HCT116 (cell line): ENCODE data around the gene CDH4. TPM values are rescaled to one million over a fixed set of nuclear protein-coding genes. Genes with fewer than 3 reads are reported as not detected.

Experiments used
- ATAC-seq: fragments of 200-7000 bp; cut with Tn5 transposase; 2 replicates; pipeline ENCODE4 v1.9.1; 2020; ENCODE audit warnings: mild to moderate bottlenecking, moderate library complexity
- BruUV-seq: library from RNA; stranded (reverse); fragments of 400-500 nt; replicated peaks from 2 replicates; lab custom pipeline; 2021; lab: Mats Ljungman, UMichigan
- CTCF ChIA-PET: fragments of 300-600 bp; sonication (Branson Sonifier 250); formaldehyde crosslinking; loops from one replicate; lab custom pipeline; 2021; ENCODE audit warnings: antibody characterized with exemption; lab: Charles Lee
- POLR2A ChIA-PET: fragments of 300-600, 350-600 bp; sonication (Branson Sonifier 250); formaldehyde crosslinking; loops from one replicate; lab custom pipeline; 2021; ENCODE audit warnings: antibody characterized with exemption; lab: Charles Lee
- RAD21 ChIA-PET, 2 experiments: fragments of 300-600 bp; sonication (Branson Sonifier 250); formaldehyde crosslinking; loops; one replicate each; lab custom pipeline; 2023; ENCODE audit warnings: low total read pairs in 2 of 2; ENCODE audit not compliant: uncharacterized antibody in 2 of 2, unreplicated experiment in 2 of 2, low non-redundant PET in 1 of 2; lab: Charles Lee
- DNase-seq: peaks from one replicate; pipeline ENCODE4 v3.0.0-alpha.2; 2010; ENCODE audit warnings: low read depth, low spot score
- H2AFZ ChIP-seq: fragments of 200-600 bp; shearing (Covaris generic), sonication (generic); 2 replicates; pipeline ENCODE4 v1.6.1; 2017; ENCODE audit warnings: low read depth, mixed run types, mixed read lengths, antibody characterized with exemption, low read length; ENCODE audit not compliant: poor library complexity, severe bottlenecking
- H3K27ac ChIP-seq: 2 replicates; pipeline ENCODE4 v1.5.1; 2012; ENCODE audit warnings: low read depth, low read length
- H3K27me3 ChIP-seq: fragments of 200-600 bp; sonication (generic); 2 replicates; pipeline ENCODE4 v1.6.1; 2016; ENCODE audit warnings: mixed run types, low read length, mixed read lengths; ENCODE audit not compliant: insufficient read depth
- H3K36me3 ChIP-seq, 2 experiments: fragments of 200-500 bp in 1 of 2; fragments of 200-600 bp in 1 of 2; sonication (Bioruptor generic) in 1 of 2; sonication (generic) in 1 of 2; 2 replicates each; pipeline versions ENCODE4 v1.5.1 to v1.6.1; 2014 to 2016; ENCODE audit warnings: low read length in 2 of 2, inconsistent platforms in 1 of 2, mixed read lengths in 1 of 2, mixed run types in 1 of 2; ENCODE audit not compliant: insufficient read depth in 2 of 2, control insufficient read depth in 1 of 2
- H3K4me1 ChIP-seq, 2 experiments: fragments of 200-600 bp in 1 of 2; sonication (generic) in 1 of 2; 2 replicates each; pipeline versions ENCODE4 v1.5.1 to v1.6.1; 2012 to 2017; ENCODE audit warnings: low read length in 2 of 2, inconsistent platforms in 1 of 2, mild to moderate bottlenecking in 1 of 2, mixed read lengths in 1 of 2, mixed run types in 1 of 2, moderate library complexity in 1 of 2; ENCODE audit not compliant: insufficient read depth in 2 of 2, control insufficient read depth in 1 of 2
- H3K4me2 ChIP-seq: fragments of 200-600 bp; sonication (generic); 2 replicates; pipeline ENCODE4 v1.6.1; 2017; ENCODE audit warnings: mixed run types, low read length, mixed read lengths
- H3K4me3 ChIP-seq, 2 experiments: fragments of 200-600 bp in 1 of 2; sonication (generic) in 1 of 2; replicated peaks in 1 of 2; 2 replicates each; pipeline ENCODE4 v1.5.1; 2011 to 2016; ENCODE audit warnings: low read length in 2 of 2, control low read depth in 1 of 2, low read depth in 1 of 2, mild to moderate bottlenecking in 1 of 2, mixed read lengths in 1 of 2, mixed run types in 1 of 2
- H3K79me2 ChIP-seq: fragments of 200-600 bp; sonication (generic); 2 replicates; pipeline ENCODE4 v1.6.1; 2017; ENCODE audit warnings: mild to moderate bottlenecking, mixed run types, low read length, moderate library complexity, mixed read lengths; ENCODE audit not compliant: insufficient read depth
- H3K9ac ChIP-seq: fragments of 200-600 bp; sonication (generic); 2 replicates; pipeline ENCODE4 v1.6.1; 2016; ENCODE audit warnings: low read length, mixed read lengths
- H3K9me2 ChIP-seq: fragments of 200-600 bp; sonication (generic), shearing (Covaris generic); 2 replicates; pipeline ENCODE4 v1.6.1; 2017; ENCODE audit warnings: mixed run types, mild to moderate bottlenecking, moderate library complexity; ENCODE audit not compliant: insufficient read depth
- H3K9me3 ChIP-seq, 2 experiments: fragments of 200-500 bp in 1 of 2; fragments of 200-600 bp in 1 of 2; sonication (Bioruptor generic) in 1 of 2; sonication (generic) in 1 of 2; 2 replicates each; pipeline ENCODE4 v1.6.1; 2014 to 2017; ENCODE audit warnings: low read length in 2 of 2, mixed read lengths in 2 of 2, inconsistent platforms in 1 of 2, low read depth in 1 of 2, mild to moderate bottlenecking in 1 of 2, mixed run types in 1 of 2, moderate library complexity in 1 of 2; ENCODE audit not compliant: control insufficient read depth in 1 of 2, insufficient read depth in 1 of 2
- H4K20me1 ChIP-seq: fragments of 200-600 bp; sonication (generic), shearing (Covaris generic); 2 replicates; pipeline ENCODE4 v1.6.1; 2017; ENCODE audit warnings: mixed run types, mild to moderate bottlenecking, moderate library complexity; ENCODE audit not compliant: insufficient read depth
- CBX3 ChIP-seq: IDR thresholded peaks from 2 replicates; pipeline ENCODE4 v1.6.1; 2012; ENCODE audit warnings: low read depth
- CEBPB ChIP-seq: IDR thresholded peaks from 2 replicates; pipeline ENCODE4 v1.6.1; 2012; ENCODE audit warnings: low read depth
- CTCF ChIP-seq, 3 experiments: fragments of 200-600 bp in 1 of 3; sonication (generic) in 1 of 3; IDR thresholded peaks in 2 of 3; conservative IDR thresholded peaks in 1 of 3; 2 replicates each; pipeline ENCODE4 v1.5.1; 2012 to 2017; ENCODE audit warnings: low read depth in 2 of 3, low read length in 2 of 3, antibody characterized with exemption in 1 of 3, borderline replicate concordance in 1 of 3, control low read depth in 1 of 3, mild to moderate bottlenecking in 1 of 3, mixed read lengths in 1 of 3, mixed run types in 1 of 3, moderate library complexity in 1 of 3; ENCODE audit not compliant: insufficient read depth in 1 of 3
- ELF1 ChIP-seq: IDR thresholded peaks from 2 replicates; pipeline ENCODE4 v1.6.1; 2012; ENCODE audit warnings: low read depth, borderline replicate concordance
- EZH2 ChIP-seq: fragments of 200-600 bp; sonication (generic); IDR thresholded peaks from 2 replicates; pipeline ENCODE4 v1.6.1; 2017; ENCODE audit warnings: antibody characterized with exemption, mixed run types
- JUND ChIP-seq: IDR thresholded peaks from 2 replicates; pipeline ENCODE4 v1.6.1; 2012
- MAX ChIP-seq: IDR thresholded peaks from 2 replicates; pipeline ENCODE4 v1.6.1; 2012
- ZBTB33 ChIP-seq: IDR thresholded peaks from 2 replicates; pipeline ENCODE4 v1.6.1; 2011; ENCODE audit warnings: mild to moderate bottlenecking, low read length, moderate library complexity; ENCODE audit not compliant: insufficient replicate concordance; ENCODE audit errors: extremely low read depth
- ZNF274 ChIP-seq: fragments of 200-500 bp; sonication (Bioruptor generic); IDR thresholded peaks from 2 replicates; pipeline ENCODE4 v1.6.1; 2014; ENCODE audit warnings: mild to moderate bottlenecking, low read depth, low read length, inconsistent platforms
- intact Hi-C: fragments of 100-400 bp; cut with micrococcal nuclease; formaldehyde crosslinking; loops from 2 replicates; pipeline ENCODE4 v1.10.0; 2022
- total RNA-seq: library from RNA; stranded (reverse); gene quantifications from one replicate; pipeline ENCODE4 v1.2.1, GENCODE V29; 2021; ENCODE audit not compliant: unreplicated experiment
- TF ChIP-seq, protein P1 (sequence below): IDR thresholded peaks from 2 replicates; pipeline ENCODE4 v1.6.1; 2012

Gene CDH4
- total RNA-seq, 1 experiment from 2014 or later = not detected

DNA sequence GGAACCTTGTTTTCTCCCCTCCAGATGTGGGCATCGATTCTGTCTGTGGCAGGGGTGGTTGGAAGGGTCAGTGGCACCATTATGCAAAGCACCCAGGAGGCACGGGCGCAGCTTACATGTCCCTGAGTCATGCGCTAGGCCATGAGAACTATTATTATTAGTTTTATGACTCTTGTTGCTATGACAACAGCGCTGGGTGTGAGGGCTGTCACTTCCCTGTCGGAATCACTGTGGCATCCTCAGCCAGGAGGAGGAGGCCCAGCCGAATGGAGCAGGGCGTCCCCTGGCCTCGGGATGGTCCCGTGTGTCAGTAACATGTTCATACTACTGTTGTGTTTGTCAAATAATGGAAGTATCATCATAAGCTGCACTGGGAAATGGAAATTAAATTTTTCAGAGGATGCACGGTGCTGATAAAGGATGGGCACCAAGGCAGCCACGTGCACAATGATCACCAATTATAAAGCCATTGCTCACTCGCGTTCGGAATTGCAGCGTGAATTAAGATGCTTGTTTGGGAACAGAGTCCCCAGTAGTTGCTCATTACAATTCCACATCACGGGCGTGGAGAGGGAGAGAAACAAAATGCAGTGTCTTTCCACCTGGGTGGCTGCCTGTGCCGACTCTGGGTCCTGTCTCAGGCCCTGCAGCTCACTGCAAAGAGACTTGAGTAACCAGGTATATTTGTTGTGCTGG is 247.9 kb downstream of the CDH4 start:
- Histone ChIP-seq H2AFZ (no peak overlapping the region), H3K9me2 (no peaks in the 10 kb centered on the region), H4K20me1 (no peaks in the 10 kb centered on the region), H3K27ac (no peak overlapping the region), H3K9ac (no peak overlapping the region), H3K4me1 (no peaks in the 10 kb centered on the region), H3K27me3 (peaks cover 10% of the 10 kb centered on the region; the same call in 1 of the 2 replicates), H3K4me3 (no peak overlapping the region), H3K36me3 (no peaks in the 10 kb centered on the region), H3K79me2 (no peaks in the 10 kb centered on the region), H3K9me3 (no peaks in the 10 kb centered on the region), H3K4me2 (no peak overlapping the region)
- BruUV-seq = no TSS peak
- ATAC-seq (no peak), DNase-seq (no peak)
- ChIA-PET POLR2A (no interaction called here), CTCF (no interaction called here), RAD21 (no interaction called here)
- no peak for TF ChIP-seq CEBPB
- no peak for TF ChIP-seq ZBTB33
- TF ChIP-seq, protein P1, sequence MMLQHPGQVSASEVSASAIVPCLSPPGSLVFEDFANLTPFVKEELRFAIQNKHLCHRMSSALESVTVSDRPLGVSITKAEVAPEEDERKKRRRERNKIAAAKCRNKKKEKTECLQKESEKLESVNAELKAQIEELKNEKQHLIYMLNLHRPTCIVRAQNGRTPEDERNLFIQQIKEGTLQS = no peak
- TF ChIP-seq CBX3 = no peak
- no peak for TF ChIP-seq ZNF274
- TF ChIP-seq EZH2 = no peak
- no peak for TF ChIP-seq MAX
- TF ChIP-seq CTCF (IDR thresholded peaks at IDR 0.05 in 2 of 3, conservative IDR thresholded peaks at IDR 0.05 in 1 of 3; ENCODE audit: borderline replicate concordance in 1 of 3, insufficient read depth in 1 of 3, low read depth in 2 of 3, low read length in 2 of 3) = no peak
- no peak for TF ChIP-seq JUND
- no peak for TF ChIP-seq ELF1
- intact Hi-C loops = no loop called here
